ENCODE data around the gene ELFN2. TPM values are rescaled to one million over a fixed set of nuclear protein-coding genes. Genes with fewer than 3 reads are reported as not detected.

The ELFN2 gene
- polyA plus RNA-seq, 1 donor from 2014 or later: 4.4 TPM

DNA sequence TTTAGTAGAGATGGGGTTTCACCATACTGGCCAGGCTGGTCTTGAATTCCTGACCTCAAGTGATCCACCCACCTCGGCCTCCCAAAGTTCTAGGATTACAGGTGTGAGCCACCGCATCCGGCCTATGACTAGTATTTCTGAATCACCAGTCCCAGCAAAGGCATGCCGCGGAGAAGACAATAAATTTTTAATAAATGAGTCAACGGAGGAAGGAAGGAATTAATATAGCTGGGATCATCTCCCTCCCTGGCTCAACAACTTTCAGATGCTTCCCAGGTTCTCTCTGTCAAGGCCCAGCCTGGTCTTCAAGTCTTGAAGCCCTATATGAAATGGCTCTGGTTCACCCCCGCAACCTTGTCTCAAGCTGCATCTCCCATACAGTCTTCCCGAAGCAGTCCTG, 99.3 kb downstream of the ELFN2 start:
- no peaks in the 10 kb centered on the region for H3K36me3 ChIP-seq (ENCODE audit: insufficient read depth, low read length)
- no peak overlapping the region for H3K4me3 ChIP-seq (ENCODE audit: low read length)
- no peak overlapping the region for H3K4me2 ChIP-seq (ENCODE audit: low read length)
- no peak overlapping the region for H3K27ac ChIP-seq (ENCODE audit: low read length)
- H3K79me2 ChIP-seq (replicated peaks; ENCODE audit: insufficient read depth, low read length): no peaks in the 10 kb centered on the region
- no peak for TF ChIP-seq EP300 (conservative IDR thresholded peaks at IDR 0.05; ENCODE audit: poor library complexity, severe bottlenecking)
- TF ChIP-seq MXI1 (conservative IDR thresholded peaks at IDR 0.05; ENCODE audit: poor library complexity, severe bottlenecking): no peak
- TF ChIP-seq POLR2AphosphoS5 (IDR thresholded peaks at IDR 0.05): no peak
- no peak for TF ChIP-seq SMC3 (conservative IDR thresholded peaks at IDR 0.05; ENCODE audit: poor library complexity)
- no peak for TF ChIP-seq EZH2 (IDR thresholded peaks at IDR 0.05; ENCODE audit: borderline replicate concordance, insufficient read depth, low read length, poor library complexity, severe bottlenecking)
- no peak for TF ChIP-seq TAF1 (IDR thresholded peaks at IDR 0.05; ENCODE audit: low read depth)
- TF ChIP-seq CTCF (IDR thresholded peaks at IDR 0.05; ENCODE audit: poor library complexity, severe bottlenecking): no peak
- TF ChIP-seq, protein P1, sequence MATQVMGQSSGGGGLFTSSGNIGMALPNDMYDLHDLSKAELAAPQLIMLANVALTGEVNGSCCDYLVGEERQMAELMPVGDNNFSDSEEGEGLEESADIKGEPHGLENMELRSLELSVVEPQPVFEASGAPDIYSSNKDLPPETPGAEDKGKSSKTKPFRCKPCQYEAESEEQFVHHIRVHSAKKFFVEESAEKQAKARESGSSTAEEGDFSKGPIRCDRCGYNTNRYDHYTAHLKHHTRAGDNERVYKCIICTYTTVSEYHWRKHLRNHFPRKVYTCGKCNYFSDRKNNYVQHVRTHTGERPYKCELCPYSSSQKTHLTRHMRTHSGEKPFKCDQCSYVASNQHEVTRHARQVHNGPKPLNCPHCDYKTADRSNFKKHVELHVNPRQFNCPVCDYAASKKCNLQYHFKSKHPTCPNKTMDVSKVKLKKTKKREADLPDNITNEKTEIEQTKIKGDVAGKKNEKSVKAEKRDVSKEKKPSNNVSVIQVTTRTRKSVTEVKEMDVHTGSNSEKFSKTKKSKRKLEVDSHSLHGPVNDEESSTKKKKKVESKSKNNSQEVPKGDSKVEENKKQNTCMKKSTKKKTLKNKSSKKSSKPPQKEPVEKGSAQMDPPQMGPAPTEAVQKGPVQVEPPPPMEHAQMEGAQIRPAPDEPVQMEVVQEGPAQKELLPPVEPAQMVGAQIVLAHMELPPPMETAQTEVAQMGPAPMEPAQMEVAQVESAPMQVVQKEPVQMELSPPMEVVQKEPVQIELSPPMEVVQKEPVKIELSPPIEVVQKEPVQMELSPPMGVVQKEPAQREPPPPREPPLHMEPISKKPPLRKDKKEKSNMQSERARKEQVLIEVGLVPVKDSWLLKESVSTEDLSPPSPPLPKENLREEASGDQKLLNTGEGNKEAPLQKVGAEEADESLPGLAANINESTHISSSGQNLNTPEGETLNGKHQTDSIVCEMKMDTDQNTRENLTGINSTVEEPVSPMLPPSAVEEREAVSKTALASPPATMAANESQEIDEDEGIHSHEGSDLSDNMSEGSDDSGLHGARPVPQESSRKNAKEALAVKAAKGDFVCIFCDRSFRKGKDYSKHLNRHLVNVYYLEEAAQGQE (IDR thresholded peaks at IDR 0.05; ENCODE audit: borderline replicate concordance): no peak
- TF ChIP-seq RAD21 (conservative IDR thresholded peaks at IDR 0.05): no peak
- H3K9me2 ChIP-seq (ENCODE audit: insufficient read depth, low read length): no peaks in the 10 kb centered on the region
- peaks cover 47% of the 10 kb centered on the region for H3K27me3 ChIP-seq (ENCODE audit: insufficient read depth, low read depth, low read length)
- no peaks in the 10 kb centered on the region for H3K9me3 ChIP-seq (ENCODE audit: low read length)
- no peaks in the 10 kb centered on the region for H4K20me1 ChIP-seq (ENCODE audit: insufficient read depth)
- no peak overlapping the region for H3K9ac ChIP-seq (ENCODE audit: low read length)
- H2AFZ ChIP-seq (ENCODE audit: low read depth, low read length): no peak overlapping the region
- H3F3A ChIP-seq (ENCODE audit: insufficient read depth, low read length, poor library complexity, severe bottlenecking): no peaks in the 10 kb centered on the region

DNA sequence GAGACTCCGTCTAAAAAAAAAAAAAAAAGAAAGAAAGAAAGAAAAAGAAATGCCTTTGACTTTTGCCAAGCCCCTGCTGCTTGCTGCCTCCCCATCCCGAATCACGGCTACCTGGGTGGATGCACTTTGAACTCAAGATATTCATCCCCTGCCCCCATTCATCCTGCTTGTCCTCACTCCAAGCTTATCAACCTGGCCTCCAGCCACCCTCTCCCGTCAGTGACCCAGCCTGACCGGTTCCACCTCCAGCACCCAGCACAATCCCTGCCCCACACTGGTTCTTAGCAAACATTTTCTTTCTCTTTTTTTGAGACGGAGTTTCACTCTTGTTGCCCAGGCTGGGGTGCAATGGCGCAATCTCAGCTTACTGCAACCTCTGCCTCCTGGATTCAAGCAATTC, 100.6 kb downstream of the ELFN2 start:
- Histone ChIP-seq H3K79me2 (replicated peaks; ENCODE audit: insufficient read depth, low read length) (no peaks in the 10 kb centered on the region), H3K36me3 (ENCODE audit: insufficient read depth, low read length) (no peaks in the 10 kb centered on the region), H2AFZ (ENCODE audit: low read depth, low read length) (no peak overlapping the region), H3K27me3 (ENCODE audit: insufficient read depth, low read depth, low read length) (peaks cover 42% of the 10 kb centered on the region), H3K4me2 (ENCODE audit: low read length) (no peak overlapping the region), H3K9me3 (ENCODE audit: low read length) (no peaks in the 10 kb centered on the region), H3K27ac (ENCODE audit: low read length) (no peak overlapping the region), H4K20me1 (ENCODE audit: insufficient read depth) (no peaks in the 10 kb centered on the region), H3F3A (ENCODE audit: insufficient read depth, low read length, poor library complexity, severe bottlenecking) (no peaks in the 10 kb centered on the region), H3K9me2 (ENCODE audit: insufficient read depth, low read length) (no peaks in the 10 kb centered on the region), H3K4me3 (ENCODE audit: low read length) (no peak overlapping the region), H3K9ac (ENCODE audit: low read length) (no peak overlapping the region)
- TF ChIP-seq RAD21 (conservative IDR thresholded peaks at IDR 0.05): no peak
- TF ChIP-seq POLR2AphosphoS5 (IDR thresholded peaks at IDR 0.05): no peak
- TF ChIP-seq SMC3 (conservative IDR thresholded peaks at IDR 0.05; ENCODE audit: poor library complexity): no peak
- TF ChIP-seq TAF1 (IDR thresholded peaks at IDR 0.05; ENCODE audit: low read depth): no peak
- TF ChIP-seq, protein P1 (IDR thresholded peaks at IDR 0.05; ENCODE audit: borderline replicate concordance): no peak
- no peak for TF ChIP-seq MXI1 (conservative IDR thresholded peaks at IDR 0.05; ENCODE audit: poor library complexity, severe bottlenecking)
- no peak for TF ChIP-seq EP300 (conservative IDR thresholded peaks at IDR 0.05; ENCODE audit: poor library complexity, severe bottlenecking)
- TF ChIP-seq CTCF (IDR thresholded peaks at IDR 0.05; ENCODE audit: poor library complexity, severe bottlenecking): no peak
- TF ChIP-seq EZH2 (IDR thresholded peaks at IDR 0.05; ENCODE audit: borderline replicate concordance, insufficient read depth, low read length, poor library complexity, severe bottlenecking): no peak

All from neural cell (in vitro differentiated cells).